Lower lobe of right lung (tissue), 2 donors: ENCODE results near the gene RHPN2. TPM values are rescaled to one million over a fixed set of nuclear protein-coding genes. Genes with fewer than 3 reads are reported as not detected.

Experiments
- ATAC-seq, 2 donors: fragments of 200-7000 bp; cut with Tn5 transposase; one replicate each; pipeline ENCODE4 v1.9.1; 2020 to 2022; ENCODE audit warnings: mild to moderate bottlenecking in 2 of 2, moderate library complexity in 2 of 2
- DNase-seq: peaks from one replicate; pipeline ENCODE4 v3.0.0-alpha.2; 2020
- H3K27ac ChIP-seq: fragments of 200-600 bp; one replicate; pipeline ENCODE4 v1.8.0; 2022
- H3K27me3 ChIP-seq: fragments of 200-600 bp; one replicate; pipeline ENCODE4 v1.8.0; 2022; ENCODE audit warnings: low read depth
- H3K36me3 ChIP-seq: fragments of 200-600 bp; one replicate; pipeline ENCODE4 v1.8.0; 2022; ENCODE audit warnings: mild to moderate bottlenecking
- H3K4me1 ChIP-seq: fragments of 200-600 bp; one replicate; pipeline ENCODE4 v1.8.0; 2022
- H3K4me3 ChIP-seq: fragments of 200-600 bp; one replicate; pipeline ENCODE4 v1.8.0; 2022; ENCODE audit warnings: mild to moderate bottlenecking
- H3K9me3 ChIP-seq: fragments of 200-600 bp; one replicate; pipeline ENCODE4 v1.8.0; 2022
- intact Hi-C: fragments of 100-400 bp; cut with DNase I; formaldehyde crosslinking; loops from one replicate; pipeline ENCODE4 v1.11.0; 2022
- total RNA-seq: library from RNA; stranded (reverse); fragmentation: NEBNext Ultra II Directional; extraction: Animal tissue kit (Norgen Biotek cat#: 25700); gene quantifications from one replicate; pipeline ENCODE4 v1.2.1, GENCODE V29; 2021
- TF ChIP-seq, protein P1 (sequence below): fragments of 200-600 bp; IDR thresholded peaks from one replicate; pipeline ENCODE4 v1.8.0; 2022; ENCODE audit warnings: antibody characterized with exemption, mild to moderate bottlenecking
- donor health status: DM: no; HTN: yes; CAD: no; lungs with severe emphysema.

Gene RHPN2
- total RNA-seq, 1 donor from 2014 or later, result 7.7 TPM

DNA sequence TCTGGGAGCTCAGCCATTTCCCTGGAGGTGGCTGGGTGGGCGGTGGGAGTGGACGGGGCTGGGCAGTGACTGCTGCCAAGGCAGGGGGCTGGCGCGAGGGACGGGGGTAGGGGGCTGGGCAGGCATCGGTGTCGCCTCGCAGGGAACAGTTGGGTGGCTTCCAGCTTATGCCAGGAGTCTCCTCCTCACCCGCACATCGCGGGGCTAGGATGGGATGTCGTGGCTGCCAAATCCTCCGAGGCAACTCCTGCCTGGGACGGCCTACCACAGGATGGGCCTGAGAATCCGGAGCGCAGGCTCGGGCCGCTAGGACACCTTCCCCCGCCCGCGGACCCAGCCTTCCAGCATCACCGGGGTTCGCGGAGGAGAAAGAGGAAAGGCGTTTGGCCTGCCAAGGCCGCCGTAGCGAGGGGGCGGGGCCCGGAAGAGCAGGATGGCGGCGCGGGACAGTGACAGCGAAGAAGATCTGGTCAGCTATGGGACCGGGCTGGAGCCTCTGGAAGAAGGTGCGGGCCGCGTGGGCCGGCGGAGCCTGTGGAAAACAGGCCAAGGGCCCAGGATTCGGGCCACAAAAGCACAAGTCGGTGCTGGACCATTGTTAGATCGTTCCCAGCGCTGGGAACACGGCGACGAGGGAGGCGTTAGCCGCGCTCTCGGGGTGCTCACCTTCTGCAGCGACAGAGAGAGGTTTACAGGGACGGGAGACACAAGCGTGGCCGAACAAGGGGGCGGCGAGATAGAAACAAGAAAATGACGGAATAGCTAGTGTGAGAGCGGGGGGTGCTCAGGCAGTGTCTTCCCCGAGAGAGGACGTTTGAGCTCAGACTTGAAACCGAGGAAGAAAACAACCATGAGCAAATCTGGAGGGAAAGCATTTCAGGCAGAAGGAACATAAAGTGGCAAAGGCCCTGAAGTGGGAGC, 16.3 kb upstream of the RHPN2 start, which contains the start of gene GPATCH1:
TSS of gene GPATCH1 (plus strand) at position 421 of the 921 bp plus-strand sequence. CDS start at position 434, 13 bp downstream.
- H3K9me3 ChIP-seq, result no peaks in the 10 kb centered on the region
- peak within 1 kb of the TSS; percentile 79 for H3K27ac ChIP-seq
- peak; percentile 95 to 98 for ATAC-seq
- no peaks in the 10 kb centered on the region for H3K36me3 ChIP-seq
- DNase-seq, result peak; percentile 92
- H3K4me1 ChIP-seq, result peaks cover 21% of the 10 kb centered on the region
- intact Hi-C loops, result no loop called here
- TF ChIP-seq, protein P1, sequence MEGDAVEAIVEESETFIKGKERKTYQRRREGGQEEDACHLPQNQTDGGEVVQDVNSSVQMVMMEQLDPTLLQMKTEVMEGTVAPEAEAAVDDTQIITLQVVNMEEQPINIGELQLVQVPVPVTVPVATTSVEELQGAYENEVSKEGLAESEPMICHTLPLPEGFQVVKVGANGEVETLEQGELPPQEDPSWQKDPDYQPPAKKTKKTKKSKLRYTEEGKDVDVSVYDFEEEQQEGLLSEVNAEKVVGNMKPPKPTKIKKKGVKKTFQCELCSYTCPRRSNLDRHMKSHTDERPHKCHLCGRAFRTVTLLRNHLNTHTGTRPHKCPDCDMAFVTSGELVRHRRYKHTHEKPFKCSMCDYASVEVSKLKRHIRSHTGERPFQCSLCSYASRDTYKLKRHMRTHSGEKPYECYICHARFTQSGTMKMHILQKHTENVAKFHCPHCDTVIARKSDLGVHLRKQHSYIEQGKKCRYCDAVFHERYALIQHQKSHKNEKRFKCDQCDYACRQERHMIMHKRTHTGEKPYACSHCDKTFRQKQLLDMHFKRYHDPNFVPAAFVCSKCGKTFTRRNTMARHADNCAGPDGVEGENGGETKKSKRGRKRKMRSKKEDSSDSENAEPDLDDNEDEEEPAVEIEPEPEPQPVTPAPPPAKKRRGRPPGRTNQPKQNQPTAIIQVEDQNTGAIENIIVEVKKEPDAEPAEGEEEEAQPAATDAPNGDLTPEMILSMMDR, result no peak
- peak within 1 kb of the TSS; percentile 78 for H3K4me3 ChIP-seq
- H3K27me3 ChIP-seq, result no peaks in the 10 kb centered on the region

DNA sequence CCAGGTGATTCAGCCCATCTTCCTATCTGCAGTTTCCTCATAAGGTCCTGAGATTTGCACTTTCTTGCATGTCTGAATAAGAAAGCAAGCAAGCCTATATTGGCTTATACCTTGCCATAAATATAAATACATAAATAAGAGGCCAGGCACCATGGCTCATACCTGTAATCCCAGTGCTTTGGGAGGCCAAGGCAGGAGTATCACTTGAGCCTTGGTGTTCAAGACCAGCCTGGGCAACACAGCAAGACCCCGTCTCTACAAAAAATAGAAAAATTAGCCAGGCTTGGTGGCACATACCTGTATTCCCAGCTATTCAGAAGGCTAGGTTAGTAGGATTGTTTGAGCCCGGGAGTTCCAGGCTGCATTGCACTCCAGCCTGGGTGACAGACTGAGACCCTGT, 10.8 kb upstream of the RHPN2 start:
- Histone ChIP-seq H3K27me3 (no peaks in the 10 kb centered on the region), H3K4me1 (peaks cover 5% of the 10 kb centered on the region), H3K4me3 (no peak overlapping the region), H3K9me3 (no peaks in the 10 kb centered on the region), H3K36me3 (no peaks in the 10 kb centered on the region), H3K27ac (no peak overlapping the region)
- ATAC-seq, result no peak
- no peak for DNase-seq
- intact Hi-C loops, result no loop called here
- TF ChIP-seq, protein P1, result no peak

DNA sequence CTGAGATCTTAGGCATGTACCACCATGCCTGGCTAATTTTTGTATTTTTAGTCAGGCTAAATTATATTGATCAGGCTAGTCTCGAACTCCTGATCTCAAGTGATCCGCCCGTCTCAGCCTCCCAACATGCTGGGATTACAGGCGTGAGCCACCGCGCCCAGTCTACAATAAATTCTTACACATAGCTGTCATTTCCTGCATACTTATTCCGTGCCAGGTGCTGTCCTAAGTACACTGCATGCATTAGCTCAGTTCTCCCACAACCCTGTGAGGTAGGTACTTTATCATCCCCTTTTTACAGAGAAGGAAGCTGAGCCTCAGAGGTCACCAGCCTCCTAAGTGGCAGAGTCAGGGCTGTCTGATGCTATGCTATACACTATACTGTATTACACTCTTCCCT, 7.2 kb upstream of the RHPN2 start:
- intact Hi-C loops, result no loop called here
- H3K9me3 ChIP-seq, result no peaks in the 10 kb centered on the region

DNA sequence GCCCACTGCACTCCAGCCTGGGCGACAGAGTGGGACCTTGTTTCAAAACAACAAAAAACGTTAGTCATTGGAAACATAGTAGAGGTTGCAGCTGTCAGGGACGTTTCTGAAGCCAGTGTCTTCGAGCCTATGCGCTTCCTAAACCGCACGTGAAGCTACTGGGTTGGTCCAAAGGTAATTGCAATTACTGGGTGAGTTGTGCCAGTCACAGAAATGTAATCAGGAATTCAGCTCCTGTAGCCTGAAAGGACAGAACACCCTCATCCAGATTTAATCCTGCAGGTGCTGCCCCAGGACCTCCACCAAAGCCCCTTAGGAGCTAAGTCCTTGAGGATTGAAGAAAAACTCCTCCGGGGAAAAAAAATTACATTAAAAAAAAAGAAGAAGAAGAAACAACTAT, 2.4 kb upstream of the RHPN2 start:
- no peak overlapping the region for H3K4me3 ChIP-seq
- TF ChIP-seq, protein P1, result no peak
- H3K27me3 ChIP-seq, result peaks cover 33% of the 10 kb centered on the region
- H3K27ac ChIP-seq, result no peak overlapping the region
- no peaks in the 10 kb centered on the region for H3K36me3 ChIP-seq
- intact Hi-C loops, result no loop called here
- peaks cover 7% of the 10 kb centered on the region for H3K4me1 ChIP-seq
- DNase-seq (no peak), ATAC-seq (no peak)
- no peaks in the 10 kb centered on the region for H3K9me3 ChIP-seq

More for the DNA sequence above, 7.2 kb upstream of the RHPN2 start:
- TF ChIP-seq, protein P1, result no peak
- DNase-seq, result no peak
- no peak overlapping the region for H3K4me3 ChIP-seq
- no peaks in the 10 kb centered on the region for H3K36me3 ChIP-seq
- no peaks in the 10 kb centered on the region for H3K4me1 ChIP-seq
- no peak for ATAC-seq
- H3K27me3 ChIP-seq, result no peaks in the 10 kb centered on the region
- no peak overlapping the region for H3K27ac ChIP-seq

DNA sequence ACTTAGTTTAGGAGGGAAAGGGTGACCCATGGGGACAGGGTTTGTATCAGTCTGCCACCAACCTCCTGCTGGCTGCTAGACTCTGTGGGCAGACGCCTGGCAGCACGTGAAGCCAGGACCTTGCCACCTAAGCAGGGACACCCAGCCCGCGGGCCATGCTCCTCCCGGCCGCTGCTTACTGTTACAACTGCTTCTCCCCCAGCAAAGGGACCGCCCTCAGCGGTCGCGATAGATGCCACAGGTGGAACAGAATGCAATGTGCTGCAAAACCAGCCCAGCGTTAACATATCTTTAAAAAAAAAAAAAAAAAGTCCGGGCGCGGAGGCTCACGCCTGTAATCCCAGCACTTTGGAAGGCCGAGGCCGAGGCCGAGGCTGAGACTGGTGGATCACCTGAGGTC, 1.9 kb upstream of the RHPN2 start:
- H3K36me3 ChIP-seq, result no peaks in the 10 kb centered on the region
- no peak overlapping the region for H3K27ac ChIP-seq
- H3K9me3 ChIP-seq, result no peaks in the 10 kb centered on the region
- peaks cover 7% of the 10 kb centered on the region for H3K4me1 ChIP-seq
- H3K4me3 ChIP-seq, result no peak overlapping the region
- intact Hi-C loops, result no loop called here
- TF ChIP-seq, protein P1, result no peak
- ATAC-seq (no peak), DNase-seq (no peak)
- H3K27me3 ChIP-seq, result peaks cover 39% of the 10 kb centered on the region
